Measurements from ENCODE around the gene ZNF638.
"Not testable (repeated sequence)": the region's sequence is repeated elsewhere in the genome, so short reads cannot be mapped to it uniquely, and the experiment has no call there.

The ZNF638 gene

GRCh38 chr2:71385012-71385411 lies 53.4 kb downstream of the ZNF638 start:
- DNase-seq: no peak
- intact Hi-C loops (cut with DNase I): no loop called here

GRCh38 chr2:71388214-71388613 lies 56.6 kb downstream of the ZNF638 start:
- intact Hi-C loops (cut with DNase I): no loop called here
- no peak for DNase-seq

- intact Hi-C loops (cut with DNase I): no loop called here
- peak in 3 of 10 donors; percentile 27 to 49 (median 45) for DNase-seq
These were observed 57.9 kb downstream of the ZNF638 start for GRCh38 chr2:71389384-71390072.

GRCh38 chr2:71393216-71393615 lies 61.6 kb downstream of the ZNF638 start:
- intact Hi-C loops (cut with DNase I): no loop called here
- DNase-seq: no peak

- no peak for DNase-seq
- intact Hi-C loops (cut with DNase I): no loop called here
These were observed 63.9 kb downstream of the ZNF638 start for GRCh38 chr2:71395471-71395870.

GRCh38 chr2:71402427-71402826 lies 70.8 kb downstream of the ZNF638 start:
- no peak for DNase-seq

GRCh38 chr2:71409611-71410010 lies 78.0 kb downstream of the ZNF638 start:
- no peak for DNase-seq
- intact Hi-C loops (cut with DNase I): no loop called here

More at GRCh38 chr2:71402427-71402826, 70.8 kb downstream of the ZNF638 start:
- intact Hi-C loops (cut with DNase I): no loop called here

GRCh38 chr2:71410696-71411095 lies 79.1 kb downstream of the ZNF638 start:
- DNase-seq: no peak
- intact Hi-C loops (cut with DNase I): no loop called here

- DNase-seq; intact Hi-C loops (cut with DNase I): not testable (repeated sequence)
These were observed 85.3 kb downstream of the ZNF638 start for GRCh38 chr2:71416866-71417265.

GRCh38 chr2:71417300-71418202 lies 86.0 kb downstream of the ZNF638 start:
- DNase-seq: no peak
- intact Hi-C loops (cut with DNase I): no loop called here

- DNase-seq: no peak
- intact Hi-C loops (cut with DNase I): no loop called here
These were observed 87.6 kb downstream of the ZNF638 start for GRCh38 chr2:71419145-71419544.

GRCh38 chr2:71419976-71420375 lies 88.4 kb downstream of the ZNF638 start:
- DNase-seq: no peak
- intact Hi-C loops (cut with DNase I): no loop called here

GRCh38 chr2:71422786-71423185 lies 91.2 kb downstream of the ZNF638 start:
- intact Hi-C loops (cut with DNase I): no loop called here
- no peak for DNase-seq

- DNase-seq: no peak
- intact Hi-C loops (cut with DNase I): no loop called here
These were observed 92.3 kb downstream of the ZNF638 start for GRCh38 chr2:71423817-71424420.

GRCh38 chr2:71426721-71427120 lies 95.1 kb downstream of the ZNF638 start:
- intact Hi-C loops (cut with DNase I): no loop called here
- no peak for DNase-seq

- intact Hi-C loops (cut with DNase I): no loop called here
- no peak for DNase-seq
These were observed 97.1 kb downstream of the ZNF638 start for GRCh38 chr2:71428472-71429383.

- intact Hi-C loops (cut with DNase I); DNase-seq: not testable (repeated sequence)
These were observed 113.6 kb downstream of the ZNF638 start for GRCh38 chr2:71445142-71445541.

- intact Hi-C loops (cut with DNase I): no loop called here
- DNase-seq: no peak
These were observed 114.9 kb downstream of the ZNF638 start for GRCh38 chr2:71446505-71446904.

GRCh38 chr2:71449343-71449742 lies 117.8 kb downstream of the ZNF638 start:
- intact Hi-C loops (cut with DNase I): no loop called here
- no peak for DNase-seq

GRCh38 chr2:71451705-71452104 lies 120.1 kb downstream of the ZNF638 start:
- DNase-seq: no peak
- intact Hi-C loops (cut with DNase I): no loop called here

Measured in posterior cingulate gyrus (tissue), 11 donors.